HEK293 (cell line): ENCODE results near the gene L3MBTL4.

ENCODE experiments used
- GLIS2 ChIP-seq: fragments of 450-650 bp; formaldehyde crosslinking; IDR thresholded peaks from 2 replicates; pipeline ENCODE4 v1.5.1; 2016; ENCODE audit warnings: missing biosample characterization, missing genetic modification characterization
- PRDM6 ChIP-seq: fragments of 450-650 bp; formaldehyde crosslinking; IDR thresholded peaks from 2 replicates; pipeline ENCODE4 v1.5.1; 2017; ENCODE audit warnings: missing biosample characterization, missing genetic modification characterization
- SETDB1 ChIP-seq: IDR thresholded peaks from one replicate; pipeline ENCODE4 v1.6.1; 2017; ENCODE audit warnings: mild to moderate bottlenecking, low read length, moderate library complexity, mixed read lengths; ENCODE audit not compliant: insufficient read length
- SP2 ChIP-seq: fragments of 450-650 bp; formaldehyde crosslinking; IDR thresholded peaks from 2 replicates; pipeline ENCODE4 v1.5.1; 2016; ENCODE audit warnings: missing biosample characterization, missing genetic modification characterization
- WT1 ChIP-seq: fragments of 450-650 bp; formaldehyde crosslinking; IDR thresholded peaks from 2 replicates; pipeline ENCODE4 v1.5.1; 2016; ENCODE audit warnings: missing biosample characterization, missing genetic modification characterization
- YY1 ChIP-seq: fragments of 450-650 bp; formaldehyde crosslinking; IDR thresholded peaks from 2 replicates; pipeline ENCODE4 v1.5.1; 2018; ENCODE audit warnings: missing biosample characterization, missing genetic modification characterization
- ZBTB1 ChIP-seq: fragments of 450-650 bp; formaldehyde crosslinking; IDR thresholded peaks from 2 replicates; pipeline ENCODE4 v1.5.1; 2016; ENCODE audit warnings: missing biosample characterization, missing genetic modification characterization
- ZBTB44 ChIP-seq: fragments of 450-650 bp; IDR thresholded peaks from 2 replicates; pipeline ENCODE4 v1.5.1; 2018; ENCODE audit warnings: missing biosample characterization, mild to moderate bottlenecking, missing genetic modification characterization
- ZBTB6 ChIP-seq: fragments of 450-650 bp; formaldehyde crosslinking; IDR thresholded peaks from 2 replicates; pipeline ENCODE4 v1.5.1; 2017; ENCODE audit warnings: missing biosample characterization, missing genetic modification characterization
- ZNF138 ChIP-seq: fragments of 450-650 bp; formaldehyde crosslinking; IDR thresholded peaks from 2 replicates; pipeline ENCODE4 v1.5.1; 2016; ENCODE audit warnings: missing biosample characterization, missing genetic modification characterization, borderline replicate concordance
- ZNF16 ChIP-seq: fragments of 450-650 bp; formaldehyde crosslinking; IDR thresholded peaks from 2 replicates; pipeline ENCODE4 v1.5.1; 2016; ENCODE audit warnings: low read depth, missing biosample characterization, missing genetic modification characterization
- ZNF221 ChIP-seq: fragments of 450-650 bp; formaldehyde crosslinking; IDR thresholded peaks from 2 replicates; pipeline ENCODE4 v1.5.1; 2017; ENCODE audit warnings: missing biosample characterization, missing genetic modification characterization, borderline replicate concordance
- ZNF274 ChIP-seq, 2 experiments: fragments of 200-500 bp in 1 of 2; fragments of 450-650 bp in 1 of 2; sonication (Bioruptor generic) in 1 of 2; formaldehyde crosslinking in 1 of 2; IDR thresholded peaks; 2 replicates each; pipeline versions ENCODE4 v1.5.1 to v1.6.1; 2014 to 2016; ENCODE audit warnings: borderline replicate concordance in 1 of 2, inconsistent platforms in 1 of 2, low read length in 1 of 2, missing biosample characterization in 1 of 2, missing genetic modification characterization in 1 of 2
- ZNF473 ChIP-seq: fragments of 450-650 bp; formaldehyde crosslinking; IDR thresholded peaks from 2 replicates; pipeline ENCODE4 v1.5.1; 2017; ENCODE audit warnings: missing biosample characterization, missing genetic modification characterization
- ZNF558 ChIP-seq: fragments of 450-650 bp; formaldehyde crosslinking; IDR thresholded peaks from 2 replicates; pipeline ENCODE4 v1.5.1; 2016; ENCODE audit warnings: missing biosample characterization, missing genetic modification characterization
- ZNF830 ChIP-seq: fragments of 450-650 bp; IDR thresholded peaks from 2 replicates; pipeline ENCODE4 v1.5.0; 2018; ENCODE audit warnings: missing biosample characterization, missing genetic modification characterization, low read depth, mild to moderate bottlenecking, moderate library complexity
- ZSCAN16 ChIP-seq: fragments of 450-650 bp; formaldehyde crosslinking; IDR thresholded peaks from 2 replicates; pipeline ENCODE4 v1.5.1; 2016; ENCODE audit warnings: missing biosample characterization, missing genetic modification characterization
- TF ChIP-seq, protein P1 (sequence below): fragments of 450-650 bp; formaldehyde crosslinking; IDR thresholded peaks from 2 replicates; pipeline ENCODE4 v1.5.1; 2016; ENCODE audit warnings: missing biosample characterization, missing genetic modification characterization
- TF ChIP-seq, protein P2 (sequence below): fragments of 450-650 bp; formaldehyde crosslinking; conservative IDR thresholded peaks from 2 replicates; pipeline ENCODE4 v1.5.1; 2016; ENCODE audit warnings: low read depth, missing biosample characterization, missing genetic modification characterization
- TF ChIP-seq, protein P3 (sequence below): fragments of 450-650 bp; formaldehyde crosslinking; IDR thresholded peaks from 2 replicates; pipeline ENCODE4 v1.5.1; 2016; ENCODE audit warnings: missing biosample characterization, missing genetic modification characterization
- TF ChIP-seq, protein P4 (sequence below): fragments of 450-650 bp; formaldehyde crosslinking; IDR thresholded peaks from 2 replicates; pipeline ENCODE4 v1.5.1; 2016; ENCODE audit warnings: missing biosample characterization, missing genetic modification characterization, borderline replicate concordance

The L3MBTL4 gene

DNA sequence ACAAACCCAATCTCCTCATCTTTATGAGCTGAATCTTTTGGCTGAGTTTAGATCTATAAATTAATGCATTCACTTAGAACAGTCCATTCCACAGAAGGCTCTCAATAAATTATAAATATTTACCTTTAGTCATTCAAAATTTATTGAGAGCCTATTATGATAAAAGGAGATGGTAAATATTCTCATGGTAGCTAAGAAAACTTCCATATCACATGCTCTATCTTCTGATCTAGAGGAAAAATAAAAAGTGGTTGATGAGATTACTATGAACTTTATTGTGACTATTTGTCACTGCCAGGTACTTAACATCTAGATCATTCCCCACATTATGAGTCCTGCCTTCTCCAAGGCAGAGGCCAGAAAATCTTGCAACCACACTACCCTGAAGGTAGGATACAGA lies 62.4 kb downstream of the L3MBTL4 start (continued):
- TF ChIP-seq SP2 (tag by site-specific recombination): no peak
- no peak for TF ChIP-seq ZNF830
- TF ChIP-seq ZNF558 (tag by site-specific recombination): no peak
- TF ChIP-seq ZNF16: no peak
- TF ChIP-seq, protein P1, sequence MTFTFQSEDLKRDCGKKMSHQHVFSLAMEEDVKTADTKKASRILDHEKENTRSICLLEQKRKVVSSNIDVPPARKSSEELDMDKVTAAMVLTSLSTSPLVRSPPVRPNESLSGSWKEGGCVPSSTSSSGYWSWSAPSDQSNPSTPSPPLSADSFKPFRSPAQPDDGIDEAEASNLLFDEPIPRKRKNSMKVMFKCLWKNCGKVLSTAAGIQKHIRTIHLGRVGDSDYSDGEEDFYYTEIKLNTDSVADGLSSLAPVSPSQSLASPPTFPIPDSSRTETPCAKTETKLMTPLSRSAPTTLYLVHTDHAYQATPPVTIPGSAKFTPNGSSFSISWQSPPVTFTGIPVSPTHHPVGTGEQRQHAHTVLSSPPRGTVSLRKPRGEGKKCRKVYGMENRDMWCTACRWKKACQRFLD (tag by site-specific recombination): no peak
- TF ChIP-seq PRDM6 (tag by site-specific recombination): peak; percentile 62; the same call in 1 of the 2 replicates
- no peak for TF ChIP-seq ZSCAN16 (tag by site-specific recombination)
- no peak for TF ChIP-seq YY1 (tag by site-specific recombination)
- TF ChIP-seq SETDB1: no peak
- TF ChIP-seq ZBTB6 (tag by site-specific recombination): no peak
- no peak for TF ChIP-seq ZNF138 (tag by site-specific recombination)
- no peak for TF ChIP-seq ZNF274 (IDR thresholded peaks at IDR 0.05; ENCODE audit: low read length)
- TF ChIP-seq ZNF274 (tag by site-specific recombination; IDR thresholded peaks at IDR 0.05; ENCODE audit: borderline replicate concordance): no peak
- TF ChIP-seq ZNF473 (tag by site-specific recombination): no peak
- TF ChIP-seq, protein P2, sequence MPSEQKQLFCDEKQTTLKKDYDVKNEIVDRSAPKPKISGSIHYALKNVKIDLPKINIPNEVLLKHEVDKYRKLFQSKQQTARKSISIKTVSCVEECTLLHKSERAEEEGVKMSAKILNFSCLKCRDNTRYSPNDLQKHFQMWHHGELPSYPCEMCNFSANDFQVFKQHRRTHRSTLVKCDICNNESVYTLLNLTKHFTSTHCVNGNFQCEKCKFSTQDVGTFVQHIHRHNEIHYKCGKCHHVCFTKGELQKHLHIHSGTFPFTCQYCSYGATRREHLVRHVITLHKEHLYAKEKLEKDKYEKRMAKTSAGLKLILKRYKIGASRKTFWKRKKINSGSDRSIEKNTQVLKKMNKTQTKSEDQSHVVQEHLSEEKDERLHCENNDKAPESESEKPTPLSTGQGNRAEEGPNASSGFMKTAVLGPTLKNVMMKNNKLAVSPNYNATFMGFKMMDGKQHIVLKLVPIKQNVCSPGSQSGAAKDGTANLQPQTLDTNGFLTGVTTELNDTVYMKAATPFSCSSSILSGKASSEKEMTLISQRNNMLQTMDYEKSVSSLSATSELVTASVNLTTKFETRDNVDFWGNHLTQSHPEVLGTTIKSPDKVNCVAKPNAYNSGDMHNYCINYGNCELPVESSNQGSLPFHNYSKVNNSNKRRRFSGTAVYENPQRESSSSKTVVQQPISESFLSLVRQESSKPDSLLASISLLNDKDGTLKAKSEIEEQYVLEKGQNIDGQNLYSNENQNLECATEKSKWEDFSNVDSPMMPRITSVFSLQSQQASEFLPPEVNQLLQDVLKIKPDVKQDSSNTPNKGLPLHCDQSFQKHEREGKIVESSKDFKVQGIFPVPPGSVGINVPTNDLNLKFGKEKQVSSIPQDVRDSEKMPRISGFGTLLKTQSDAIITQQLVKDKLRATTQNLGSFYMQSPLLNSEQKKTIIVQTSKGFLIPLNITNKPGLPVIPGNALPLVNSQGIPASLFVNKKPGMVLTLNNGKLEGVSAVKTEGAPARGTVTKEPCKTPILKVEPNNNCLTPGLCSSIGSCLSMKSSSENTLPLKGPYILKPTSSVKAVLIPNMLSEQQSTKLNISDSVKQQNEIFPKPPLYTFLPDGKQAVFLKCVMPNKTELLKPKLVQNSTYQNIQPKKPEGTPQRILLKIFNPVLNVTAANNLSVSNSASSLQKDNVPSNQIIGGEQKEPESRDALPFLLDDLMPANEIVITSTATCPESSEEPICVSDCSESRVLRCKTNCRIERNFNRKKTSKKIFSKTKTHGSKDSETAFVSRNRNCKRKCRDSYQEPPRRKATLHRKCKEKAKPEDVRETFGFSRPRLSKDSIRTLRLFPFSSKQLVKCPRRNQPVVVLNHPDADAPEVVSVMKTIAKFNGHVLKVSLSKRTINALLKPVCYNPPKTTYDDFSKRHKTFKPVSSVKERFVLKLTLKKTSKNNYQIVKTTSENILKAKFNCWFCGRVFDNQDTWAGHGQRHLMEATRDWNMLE (tag by site-specific recombination): no peak
- TF ChIP-seq ZNF221: no peak
- TF ChIP-seq GLIS2 (tag by site-specific recombination): no peak
- peak; percentile 35; the same call in 1 of the 2 replicates for TF ChIP-seq WT1 (tag by site-specific recombination)
- TF ChIP-seq, protein P3, sequence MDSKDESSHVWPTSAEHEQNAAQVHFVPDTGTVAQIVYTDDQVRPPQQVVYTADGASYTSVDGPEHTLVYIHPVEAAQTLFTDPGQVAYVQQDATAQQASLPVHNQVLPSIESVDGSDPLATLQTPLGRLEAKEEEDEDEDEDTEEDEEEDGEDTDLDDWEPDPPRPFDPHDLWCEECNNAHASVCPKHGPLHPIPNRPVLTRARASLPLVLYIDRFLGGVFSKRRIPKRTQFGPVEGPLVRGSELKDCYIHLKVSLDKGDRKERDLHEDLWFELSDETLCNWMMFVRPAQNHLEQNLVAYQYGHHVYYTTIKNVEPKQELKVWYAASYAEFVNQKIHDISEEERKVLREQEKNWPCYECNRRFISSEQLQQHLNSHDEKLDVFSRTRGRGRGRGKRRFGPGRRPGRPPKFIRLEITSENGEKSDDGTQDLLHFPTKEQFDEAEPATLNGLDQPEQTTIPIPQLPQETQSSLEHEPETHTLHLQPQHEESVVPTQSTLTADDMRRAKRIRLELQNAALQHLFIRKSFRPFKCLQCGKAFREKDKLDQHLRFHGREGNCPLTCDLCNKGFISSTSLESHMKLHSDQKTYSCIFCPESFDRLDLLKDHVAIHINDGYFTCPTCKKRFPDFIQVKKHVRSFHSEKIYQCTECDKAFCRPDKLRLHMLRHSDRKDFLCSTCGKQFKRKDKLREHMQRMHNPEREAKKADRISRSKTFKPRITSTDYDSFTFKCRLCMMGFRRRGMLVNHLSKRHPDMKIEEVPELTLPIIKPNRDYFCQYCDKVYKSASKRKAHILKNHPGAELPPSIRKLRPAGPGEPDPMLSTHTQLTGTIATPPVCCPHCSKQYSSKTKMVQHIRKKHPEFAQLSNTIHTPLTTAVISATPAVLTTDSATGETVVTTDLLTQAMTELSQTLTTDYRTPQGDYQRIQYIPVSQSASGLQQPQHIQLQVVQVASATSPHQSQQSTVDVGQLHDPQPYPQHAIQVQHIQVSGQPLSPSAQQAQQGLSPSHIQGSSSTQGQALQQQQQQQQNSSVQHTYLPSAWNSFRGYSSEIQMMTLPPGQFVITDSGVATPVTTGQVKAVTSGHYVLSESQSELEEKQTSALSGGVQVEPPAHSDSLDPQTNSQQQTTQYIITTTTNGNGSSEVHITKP (tag by site-specific recombination): no peak; the same call in none of the 2 replicates
- 0 out of 2 replicates have a peak, but pooled peaks have one; percentile 22 for TF ChIP-seq ZBTB44
- TF ChIP-seq, protein P4, sequence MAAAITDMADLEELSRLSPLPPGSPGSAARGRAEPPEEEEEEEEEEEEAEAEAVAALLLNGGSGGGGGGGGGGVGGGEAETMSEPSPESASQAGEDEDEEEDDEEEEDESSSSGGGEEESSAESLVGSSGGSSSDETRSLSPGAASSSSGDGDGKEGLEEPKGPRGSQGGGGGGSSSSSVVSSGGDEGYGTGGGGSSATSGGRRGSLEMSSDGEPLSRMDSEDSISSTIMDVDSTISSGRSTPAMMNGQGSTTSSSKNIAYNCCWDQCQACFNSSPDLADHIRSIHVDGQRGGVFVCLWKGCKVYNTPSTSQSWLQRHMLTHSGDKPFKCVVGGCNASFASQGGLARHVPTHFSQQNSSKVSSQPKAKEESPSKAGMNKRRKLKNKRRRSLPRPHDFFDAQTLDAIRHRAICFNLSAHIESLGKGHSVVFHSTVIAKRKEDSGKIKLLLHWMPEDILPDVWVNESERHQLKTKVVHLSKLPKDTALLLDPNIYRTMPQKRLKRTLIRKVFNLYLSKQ (tag by site-specific recombination): no peak
- TF ChIP-seq ZBTB1 (tag by site-specific recombination): no peak
- TF ChIP-seq, all 188 proteins: peak for 16
